GM18951 (cell line): Measurements from ENCODE around the gene SYT2.
"Not testable (repeated sequence)": the region's sequence is repeated elsewhere in the genome, so short reads cannot be mapped to it uniquely, and the experiment has no call there.

Source experiments
- POLR2A ChIP-seq: IDR thresholded peaks from 4 replicates; pipeline ENCODE4 v1.6.1; 2011; ENCODE audit warnings: mild to moderate bottlenecking; ENCODE audit not compliant: insufficient read length, insufficient read depth; ENCODE audit errors: extremely low read depth
- in situ Hi-C: fragments of 300-500 bp; cut with MboI; formaldehyde crosslinking; loops from one replicate; pipeline ENCODE4 v1.12.0; 2022; ENCODE audit warnings: low sequenced_read_pairs, mixed read lengths, inconsistent platforms; ENCODE audit not compliant: unreplicated experiment

SYT2 gene

GRCh38 chr1:202656951-202657646, 53.2 kb downstream of the SYT2 start:
- TF ChIP-seq POLR2A, result no peak
- in situ Hi-C loops, result no loop called here

- in situ Hi-C loops, result no loop called here
- no peak for TF ChIP-seq POLR2A
These were observed 54.2 kb downstream of the SYT2 start for GRCh38 chr1:202656057-202656456.

GRCh38 chr1:202654079-202654478, 56.2 kb downstream of the SYT2 start:
- in situ Hi-C loops, result no loop called here
- no peak for TF ChIP-seq POLR2A

- in situ Hi-C loops, result no loop called here
- no peak for TF ChIP-seq POLR2A
These were observed 60.5 kb downstream of the SYT2 start for GRCh38 chr1:202649553-202650392.

- TF ChIP-seq POLR2A, result no peak
- in situ Hi-C loops, result no loop called here
These were observed 61.5 kb downstream of the SYT2 start for GRCh38 chr1:202648605-202649226.

- in situ Hi-C loops, result no loop called here
- TF ChIP-seq POLR2A, result no peak
These were observed 65.2 kb downstream of the SYT2 start for GRCh38 chr1:202645097-202645476.

GRCh38 chr1:202644219-202645096, 65.8 kb downstream of the SYT2 start:
- TF ChIP-seq POLR2A, result no peak
- in situ Hi-C loops, result no loop called here

GRCh38 chr1:202643397-202644218, 66.6 kb downstream of the SYT2 start:
- in situ Hi-C loops, result no loop called here
- TF ChIP-seq POLR2A, result no peak

- no peak for TF ChIP-seq POLR2A
- in situ Hi-C loops, result no loop called here
These were observed 67.5 kb downstream of the SYT2 start for GRCh38 chr1:202642619-202643291.

GRCh38 chr1:202642212-202642611, 68.0 kb downstream of the SYT2 start:
- in situ Hi-C loops, result no loop called here

GRCh38 chr1:202639500-202639899, 70.8 kb downstream of the SYT2 start:
- in situ Hi-C loops, result no loop called here
- TF ChIP-seq POLR2A, result no peak

More at GRCh38 chr1:202642212-202642611, 68.0 kb downstream of the SYT2 start:
- TF ChIP-seq POLR2A, result no peak

- in situ Hi-C loops, result not testable (repeated sequence)
These were observed 71.5 kb downstream of the SYT2 start for GRCh38 chr1:202638701-202639305.
